ENCODE data around the gene TRIM45. TPM values are rescaled to one million over a fixed set of nuclear protein-coding genes. Genes with fewer than 3 reads are reported as not detected.

The TRIM45 gene
- total and polyA plus RNA-seq, 2 of the 13 experiments (the other 11 are each of a cell fraction or from before 2014, with no cell fraction given): 1.9 to 2.3 TPM

DNA sequence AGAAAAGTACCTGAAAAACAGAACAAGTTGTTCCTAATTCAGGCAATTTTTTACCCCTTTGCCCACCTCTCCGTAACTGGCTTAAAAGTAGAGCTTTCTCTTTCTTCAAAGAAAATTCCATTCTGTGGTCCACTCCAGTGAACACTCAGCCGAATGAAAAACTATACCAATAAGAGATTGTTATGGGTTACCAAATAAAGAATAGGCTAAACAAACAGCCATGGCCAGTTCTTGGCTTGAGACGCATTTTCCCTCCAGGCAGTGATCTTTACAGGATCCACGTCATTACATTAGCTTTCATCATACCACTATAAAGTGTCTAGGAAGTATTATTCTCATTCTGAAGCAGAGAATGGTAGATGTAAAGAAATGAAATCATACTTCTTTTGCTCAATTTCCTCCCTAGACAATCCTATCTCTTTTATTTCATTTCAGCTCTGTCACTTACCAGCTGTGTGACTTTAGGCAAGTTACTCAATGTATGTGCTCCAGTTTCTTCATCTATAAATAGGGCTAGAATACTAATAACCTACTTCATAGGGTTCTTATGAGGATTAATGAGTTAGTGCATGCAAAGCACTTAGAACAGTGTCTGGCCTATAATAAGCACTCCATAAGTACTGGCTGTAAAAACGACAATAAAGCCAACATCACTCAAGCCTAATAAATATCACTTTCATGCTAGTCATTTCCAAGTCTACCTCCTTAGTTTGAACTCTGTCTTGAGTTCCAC is 26.5 kb upstream of the TRIM45 start:
- in situ Hi-C loops (cut with HindIII; ENCODE audit: extremely low pct_ligation_motif_present, low pct_unique_long_range_greater_than_20kb): loop anchor here (25.0 kb wide), 1 partner anchor 139 kb away; no protein-coding TSS in a partner anchor
- Histone ChIP-seq H2AFZ (ENCODE audit: low read length) (no peak overlapping the region), H3K4me1 (ENCODE audit: insufficient read depth, low read length) (no peaks in the 10 kb centered on the region), H3K9ac (ENCODE audit: insufficient read depth, low read depth, low read length) (no peak overlapping the region), H3K79me2 (ENCODE audit: insufficient read depth, low read length) (no peaks in the 10 kb centered on the region), H3K9me3 (ENCODE audit: low read length) (no peaks in the 10 kb centered on the region), H3K27ac (ENCODE audit: extremely low read length, insufficient read depth, low read length) (no peak overlapping the region), H3K4me3 (replicated peaks in 1 of 3; ENCODE audit: insufficient read depth in 1 of 3, low read depth in 2 of 3, low read length in 3 of 3) (no peak overlapping the region), H3K27me3 (ENCODE audit: control insufficient read depth in 1 of 2, insufficient read depth in 2 of 2, low read length in 2 of 2) (peaks cover 0 to under 1% of the 10 kb centered on the region in 2 experiments; a peak in 1 of 5 replicates), H3K36me3 (replicated peaks in 1 of 2; ENCODE audit: control insufficient read depth in 1 of 2, insufficient read depth in 2 of 2, low read length in 2 of 2) (no peaks in the 10 kb centered on the region), H3K4me2 (ENCODE audit: low read depth, low read length) (no peak overlapping the region), H4K20me1 (ENCODE audit: insufficient read depth, low read length) (no peaks in the 10 kb centered on the region)
- TF ChIP-seq ZNF737 (CRISPR knock-in tag; IDR thresholded peaks at IDR 0.05; ENCODE audit: borderline replicate concordance) (no peak), TOPORS (CRISPR knock-in tag; IDR thresholded peaks at IDR 0.05) (no peak), MXD4 (CRISPR knock-in tag; IDR thresholded peaks at IDR 0.05) (no peak)
- no peak for FAIRE-seq
- 25% methylated on average over 5 of the region's 5 CpGs for WGBS (ENCODE audit: low lambda C conversion rate)
- DNase-seq (ENCODE audit: low spot score): no peak
- POLR2A ChIA-PET: no interaction called here
- no peak for ATAC-seq
- intact Hi-C loops (cut with micrococcal nuclease; ENCODE audit: unreplicated experiment): no loop called here
- CTCF ChIA-PET (ENCODE audit: low intra/inter-chr PET ratio, low total read pairs): no interaction called here
- BruUV-seq (replicated peaks): no TSS peak

DNA sequence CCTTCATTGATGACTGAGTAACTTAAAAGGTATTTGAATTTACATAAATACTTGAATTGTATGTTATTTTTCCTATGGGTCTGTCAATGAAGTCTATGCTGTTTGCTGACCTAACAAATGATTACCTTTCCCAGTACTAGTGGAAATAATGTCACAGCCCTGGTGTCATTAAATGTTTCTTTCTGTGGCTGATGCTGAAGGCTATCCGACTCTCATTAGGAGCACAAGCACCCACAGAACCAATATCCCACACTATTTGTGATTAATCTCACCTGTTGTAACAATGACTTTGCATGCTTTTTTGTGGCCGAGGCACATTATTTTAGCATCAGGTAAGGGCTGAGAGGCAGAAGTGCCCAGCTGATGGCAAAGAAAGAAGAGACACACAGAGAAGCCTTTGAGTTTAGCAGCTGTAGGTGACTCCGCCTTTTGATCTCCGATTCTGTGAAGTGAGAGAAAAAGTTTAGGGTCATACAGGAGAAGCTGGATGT is 25.8 kb upstream of the TRIM45 start:
- no peaks in the 10 kb centered on the region for H3K36me3 ChIP-seq (replicated peaks in 1 of 2; ENCODE audit: control insufficient read depth in 1 of 2, insufficient read depth in 2 of 2, low read length in 2 of 2)
- CTCF ChIA-PET (ENCODE audit: low intra/inter-chr PET ratio, low total read pairs): no interaction called here
- H3K27ac ChIP-seq (ENCODE audit: extremely low read length, insufficient read depth, low read length): no peak overlapping the region
- H2AFZ ChIP-seq (ENCODE audit: low read length): no peak overlapping the region
- POLR2A ChIA-PET: no interaction called here
- intact Hi-C loops (cut with micrococcal nuclease; ENCODE audit: unreplicated experiment): no loop called here
- no peak overlapping the region for H3K9ac ChIP-seq (ENCODE audit: insufficient read depth, low read depth, low read length)
- in situ Hi-C loops (cut with HindIII; ENCODE audit: extremely low pct_ligation_motif_present, low pct_unique_long_range_greater_than_20kb): loop anchor here (25.0 kb wide), 1 partner anchor 140 kb away; no protein-coding TSS in a partner anchor
- no peak overlapping the region for H3K4me3 ChIP-seq (replicated peaks in 1 of 3; ENCODE audit: insufficient read depth in 1 of 3, low read depth in 2 of 3, low read length in 3 of 3)
- BruUV-seq (replicated peaks): no TSS peak
- WGBS (ENCODE audit: low lambda C conversion rate): 46% methylated on average over 4 of the region's 4 CpGs
- no peak for DNase-seq (ENCODE audit: low spot score)
- no peaks in the 10 kb centered on the region for H3K4me1 ChIP-seq (ENCODE audit: insufficient read depth, low read length)
- FAIRE-seq: no peak
- no peaks in the 10 kb centered on the region; a peak in 1 of 5 replicates for H3K27me3 ChIP-seq (ENCODE audit: control insufficient read depth in 1 of 2, insufficient read depth in 2 of 2, low read length in 2 of 2)
- no peak for ATAC-seq
- H3K4me2 ChIP-seq (ENCODE audit: low read depth, low read length): no peak overlapping the region
- H3K9me3 ChIP-seq (ENCODE audit: low read length): no peaks in the 10 kb centered on the region
- no peaks in the 10 kb centered on the region for H4K20me1 ChIP-seq (ENCODE audit: insufficient read depth, low read length)
- no peaks in the 10 kb centered on the region for H3K79me2 ChIP-seq (ENCODE audit: insufficient read depth, low read length)
- TF ChIP-seq PHF21A (CRISPR knock-in tag; IDR thresholded peaks at IDR 0.05): no peak
- TF ChIP-seq BRCA1 (CRISPR knock-in tag; IDR thresholded peaks at IDR 0.05): no peak
- TF ChIP-seq NFIB (CRISPR knock-in tag; IDR thresholded peaks at IDR 0.05; ENCODE audit: borderline replicate concordance): no peak
- no peak for TF ChIP-seq KLF12 (CRISPR knock-in tag; IDR thresholded peaks at IDR 0.05; ENCODE audit: borderline replicate concordance)
- TF ChIP-seq ZNF674 (CRISPR knock-in tag; IDR thresholded peaks at IDR 0.05; ENCODE audit: low read depth): no peak
- TF ChIP-seq ZNF12 (CRISPR knock-in tag; IDR thresholded peaks at IDR 0.05): no peak
- TF ChIP-seq, protein P1, sequence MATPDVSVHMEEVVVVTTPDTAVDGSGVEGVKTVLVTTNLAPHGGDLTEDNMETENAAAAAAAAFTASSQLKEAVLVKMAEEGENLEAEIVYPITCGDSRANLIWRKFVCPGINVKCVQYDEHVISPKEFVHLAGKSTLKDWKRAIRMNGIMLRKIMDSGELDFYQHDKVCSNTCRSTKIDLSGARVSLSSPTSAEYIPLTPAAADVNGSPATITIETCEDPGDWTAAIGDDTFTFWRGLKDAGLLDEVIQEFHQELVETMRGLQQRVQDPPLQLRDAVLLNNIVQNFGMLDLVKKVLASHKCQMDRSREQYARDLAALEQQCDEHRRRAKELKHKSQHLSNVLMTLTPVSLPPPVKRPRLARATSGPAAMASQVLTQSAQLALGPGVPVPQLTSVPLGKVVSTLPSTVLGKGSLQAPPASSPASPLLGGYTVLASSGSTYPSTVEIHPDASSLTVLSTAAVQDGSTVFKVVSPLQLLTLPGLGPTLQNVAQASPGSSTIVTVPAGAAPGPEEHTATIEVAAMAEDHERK (CRISPR knock-in tag; IDR thresholded peaks at IDR 0.05; ENCODE audit: low read depth): no peak
- no peak for TF ChIP-seq PPARG (CRISPR knock-in tag; conservative IDR thresholded peaks at IDR 0.05)
- no peak for TF ChIP-seq ISX (CRISPR knock-in tag; conservative IDR thresholded peaks at IDR 0.05)
- TF ChIP-seq ZNF530 (CRISPR knock-in tag; IDR thresholded peaks at IDR 0.05; ENCODE audit: low read depth): no peak
- TF ChIP-seq MLLT10 (CRISPR knock-in tag; IDR thresholded peaks at IDR 0.05): no peak
- no peak for TF ChIP-seq POLR2AphosphoS2 (IDR thresholded peaks at IDR 0.05; ENCODE audit: low read depth, low read length)
- TF ChIP-seq ZBTB7B (CRISPR knock-in tag; IDR thresholded peaks at IDR 0.05): no peak
- TF ChIP-seq SKI (IDR thresholded peaks at IDR 0.05; ENCODE audit: partially characterized antibody): no peak
- TF ChIP-seq ZNF234 (CRISPR knock-in tag; conservative IDR thresholded peaks at IDR 0.05): no peak

All from HepG2 (cell line).